ENCODE measurements around the gene NR2C2AP. TPM values are rescaled to one million over a fixed set of nuclear protein-coding genes. Genes with fewer than 3 reads are reported as not detected.

NR2C2AP gene
- total and polyA plus RNA-seq, 2 of the 13 experiments (the other 11 are each of a cell fraction or from before 2014, with no cell fraction given): 12.2 to 26.8 TPM

GRCh38 chr19:19214892-19215291, 11.7 kb upstream of the NR2C2AP start (continued):
- peak; percentile 50; the same call in 1 of the 2 replicates for TF ChIP-seq ATF2 (CRISPR knock-in tag; IDR thresholded peaks at IDR 0.05)
- TF ChIP-seq ELF3 (CRISPR knock-in tag; IDR thresholded peaks at IDR 0.05): 0 out of 2 replicates have a peak, but pooled peaks have one; percentile 29
- TF ChIP-seq DMAP1 (CRISPR knock-in tag; IDR thresholded peaks at IDR 0.05): no peak
- peak; percentile 61; the same call in 1 of the 2 replicates for TF ChIP-seq MTF1 (CRISPR knock-in tag; IDR thresholded peaks at IDR 0.05)
- no peak for TF ChIP-seq ZNF33A (CRISPR knock-in tag; IDR thresholded peaks at IDR 0.05; ENCODE audit: borderline replicate concordance)
- TF ChIP-seq PRPF4 (IDR thresholded peaks at IDR 0.05; ENCODE audit: low read depth, low read length, poor library complexity, severe bottlenecking): no peak
- TF ChIP-seq BATF2 (CRISPR knock-in tag; IDR thresholded peaks at IDR 0.05): no peak
- no peak for TF ChIP-seq ZSCAN30 (CRISPR knock-in tag; IDR thresholded peaks at IDR 0.05)
- no peak for TF ChIP-seq ZNF879 (CRISPR knock-in tag; IDR thresholded peaks at IDR 0.05)
- peak; percentile 59; the same call in 1 of the 2 replicates for TF ChIP-seq MXD4 (CRISPR knock-in tag; IDR thresholded peaks at IDR 0.05)
- TF ChIP-seq MLXIP (CRISPR knock-in tag; IDR thresholded peaks at IDR 0.05; ENCODE audit: borderline replicate concordance): 0 out of 2 replicates have a peak, but pooled peaks have one; percentile 51
- TF ChIP-seq HNRNPK (IDR thresholded peaks at IDR 0.05; ENCODE audit: low read depth, low read length, poor library complexity, severe bottlenecking): no peak
- TF ChIP-seq ZNF331 (CRISPR knock-in tag; IDR thresholded peaks at IDR 0.05): peak; percentile 81
- TF ChIP-seq HOXD1 (CRISPR knock-in tag; IDR thresholded peaks at IDR 0.05): peak; percentile 69; the same call in 1 of the 2 replicates
- peak; percentile 49; the same call in 1 of the 2 replicates for TF ChIP-seq MIER3 (CRISPR knock-in tag; IDR thresholded peaks at IDR 0.05; ENCODE audit: borderline replicate concordance)
- TF ChIP-seq RARG (CRISPR knock-in tag; IDR thresholded peaks at IDR 0.05; ENCODE audit: low read depth): no peak
- no peak for TF ChIP-seq HMGA1 (CRISPR knock-in tag; conservative IDR thresholded peaks at IDR 0.05)
- peak; percentile 64; the same call in 1 of the 2 replicates for TF ChIP-seq ZNF709 (CRISPR knock-in tag; IDR thresholded peaks at IDR 0.05)
- TF ChIP-seq ZHX2 (IDR thresholded peaks at IDR 0.05; ENCODE audit: low read depth): no peak
- TF ChIP-seq ZHX2 (CRISPR knock-in tag; IDR thresholded peaks at IDR 0.05; ENCODE audit: borderline replicate concordance): peak; percentile 88; the same call in 1 of the 2 replicates
- no peak for TF ChIP-seq ZNF20 (CRISPR knock-in tag; IDR thresholded peaks at IDR 0.05)

All from HepG2 (cell line).